Stimulated activated CD8-positive, alpha-beta memory T cell treated with anti-CD3 and anti-CD28 coated beads, Interleukin-4, amount 100 ng/mL, for 4 hours (primary cell): ENCODE data around the gene HRH3.

Experiments
- DNase-seq, 2 donors: peaks; one replicate each; pipeline ENCODE4 v3.0.0-alpha.2; 2020; ENCODE audit warnings: low read depth in 2 of 2, low spot score in 1 of 2

HRH3 gene

GRCh38 chr20:62201173-62202082 is 18.6 kb downstream of the HRH3 start:
- no peak for DNase-seq

DNA sequence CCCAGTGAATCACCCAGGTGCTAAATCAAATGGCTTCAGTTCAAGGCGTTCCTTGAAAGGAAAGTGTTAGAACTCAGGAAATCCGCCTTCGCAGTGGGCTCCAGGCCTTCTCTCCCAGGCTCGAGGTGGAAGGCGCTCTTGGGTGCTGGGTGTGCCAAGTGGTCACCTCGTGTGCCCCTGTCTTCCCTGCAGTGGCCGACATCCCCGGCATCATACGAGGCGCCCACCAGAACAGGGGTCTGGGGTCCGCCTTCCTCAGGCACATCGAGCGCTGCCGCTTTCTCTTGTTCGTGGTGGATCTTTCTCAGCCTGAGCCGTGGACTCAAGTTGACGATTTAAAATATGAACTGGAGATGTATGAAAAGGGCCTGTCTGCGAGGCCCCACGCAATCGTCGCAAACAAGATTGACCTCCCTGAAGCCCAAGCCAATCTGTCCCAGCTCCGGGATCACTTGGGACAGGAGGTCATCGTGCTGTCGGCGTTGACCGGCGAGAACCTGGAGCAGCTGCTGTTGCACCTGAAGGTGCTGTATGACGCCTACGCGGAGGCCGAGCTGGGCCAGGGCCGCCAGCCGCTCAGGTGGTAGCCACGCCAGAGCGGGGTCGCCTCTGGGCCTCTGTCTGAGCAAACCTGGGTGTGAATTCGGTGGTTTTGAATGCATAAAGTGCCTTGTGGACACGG is 19.4 kb downstream of the HRH3 start:
- DNase-seq = no peak

DNA sequence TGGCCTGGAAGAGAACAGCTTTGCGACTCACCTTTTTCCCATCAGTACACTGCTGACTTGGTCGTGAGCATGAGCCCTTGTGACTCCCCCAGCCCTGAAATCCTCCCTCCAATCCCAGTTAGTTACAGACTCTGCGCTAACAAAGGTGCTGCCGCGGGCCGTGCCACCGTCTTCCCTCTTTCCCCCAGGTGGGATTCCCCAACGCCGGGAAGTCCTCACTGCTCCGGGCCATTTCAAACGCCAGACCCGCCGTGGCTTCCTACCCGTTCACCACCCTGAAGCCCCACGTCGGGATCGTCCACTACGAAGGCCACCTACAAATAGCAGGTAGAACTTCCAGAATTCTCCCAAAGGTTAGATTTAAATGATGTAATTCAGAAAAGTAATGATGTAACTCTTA is 21.1 kb downstream of the HRH3 start:
- no peak for DNase-seq

GRCh38 chr20:62198496-62198895 is 21.6 kb downstream of the HRH3 start:
- DNase-seq = no peak

- no peak for DNase-seq
Measured at GRCh38 chr20:62197801-62198200, 22.3 kb downstream of the HRH3 start.

DNA sequence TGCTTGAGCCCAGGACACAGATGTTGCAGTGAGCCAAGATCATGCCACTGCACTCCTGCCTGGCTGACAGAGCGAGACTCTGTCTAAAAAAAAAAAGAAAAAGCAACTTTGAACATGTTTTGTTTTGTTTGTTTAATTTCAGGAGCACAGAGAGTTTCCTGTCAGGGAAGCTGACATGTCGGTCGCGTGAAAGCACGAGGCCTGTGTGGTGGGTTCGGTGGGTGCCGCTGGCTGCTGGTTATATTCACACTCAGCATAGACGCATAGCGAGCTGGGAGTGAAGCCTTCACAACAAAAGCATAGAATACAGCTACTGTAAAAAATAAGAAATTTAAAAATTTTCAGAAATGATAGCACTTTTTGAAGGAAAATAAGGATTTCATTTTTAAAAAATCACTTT is 22.8 kb downstream of the HRH3 start:
- DNase-seq = no peak

DNA sequence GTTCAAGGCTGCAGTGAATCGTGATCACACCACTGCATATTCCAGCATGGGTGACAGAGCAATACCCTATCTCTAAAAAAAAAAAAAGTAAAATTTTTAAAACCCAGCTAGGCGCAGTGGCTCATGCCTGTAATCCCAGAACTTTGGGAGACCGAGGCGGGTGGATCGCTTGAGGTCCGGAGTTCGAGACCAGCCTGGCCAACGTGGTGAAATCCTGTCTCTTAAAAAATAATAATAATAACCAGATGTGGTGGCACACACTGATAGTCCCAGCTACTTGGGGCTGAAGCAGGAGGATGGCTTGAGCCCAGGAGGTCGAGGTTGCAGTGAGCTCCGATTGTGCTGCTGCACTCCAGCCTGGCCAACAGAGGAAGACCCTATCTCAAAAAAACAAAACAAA is 23.8 kb downstream of the HRH3 start:
- DNase-seq = no peak

GRCh38 chr20:62195736-62196135 is 24.3 kb downstream of the HRH3 start:
- no peak for DNase-seq

- DNase-seq = no peak
Measured at GRCh38 chr20:62195075-62195405, 25.0 kb downstream of the HRH3 start.

- DNase-seq = no peak
Measured at GRCh38 chr20:62193079-62194025, 26.7 kb downstream of the HRH3 start.

DNA sequence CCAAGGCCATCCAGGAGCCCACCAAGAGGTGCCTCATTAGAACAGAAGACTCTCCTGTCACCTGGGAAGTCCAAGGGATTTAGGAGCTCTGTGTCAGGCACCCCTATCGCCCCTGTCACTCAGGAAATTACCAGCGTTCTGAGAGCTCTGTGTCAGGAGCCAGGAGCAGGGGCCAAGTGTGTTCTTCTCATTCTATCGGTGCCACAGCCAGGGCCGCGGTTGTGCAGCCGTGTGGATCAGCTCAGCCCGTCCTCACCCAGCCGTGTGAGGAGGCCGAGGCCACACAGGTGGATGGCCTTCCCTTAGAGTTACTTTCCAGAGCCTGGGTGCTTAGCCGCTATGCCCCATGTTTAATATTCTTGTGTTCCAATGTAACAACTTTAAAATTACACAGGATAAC is 27.4 kb downstream of the HRH3 start:
- DNase-seq = no peak

GRCh38 chr20:62191781-62192559 is 28.1 kb downstream of the HRH3 start:
- no peak for DNase-seq

DNA sequence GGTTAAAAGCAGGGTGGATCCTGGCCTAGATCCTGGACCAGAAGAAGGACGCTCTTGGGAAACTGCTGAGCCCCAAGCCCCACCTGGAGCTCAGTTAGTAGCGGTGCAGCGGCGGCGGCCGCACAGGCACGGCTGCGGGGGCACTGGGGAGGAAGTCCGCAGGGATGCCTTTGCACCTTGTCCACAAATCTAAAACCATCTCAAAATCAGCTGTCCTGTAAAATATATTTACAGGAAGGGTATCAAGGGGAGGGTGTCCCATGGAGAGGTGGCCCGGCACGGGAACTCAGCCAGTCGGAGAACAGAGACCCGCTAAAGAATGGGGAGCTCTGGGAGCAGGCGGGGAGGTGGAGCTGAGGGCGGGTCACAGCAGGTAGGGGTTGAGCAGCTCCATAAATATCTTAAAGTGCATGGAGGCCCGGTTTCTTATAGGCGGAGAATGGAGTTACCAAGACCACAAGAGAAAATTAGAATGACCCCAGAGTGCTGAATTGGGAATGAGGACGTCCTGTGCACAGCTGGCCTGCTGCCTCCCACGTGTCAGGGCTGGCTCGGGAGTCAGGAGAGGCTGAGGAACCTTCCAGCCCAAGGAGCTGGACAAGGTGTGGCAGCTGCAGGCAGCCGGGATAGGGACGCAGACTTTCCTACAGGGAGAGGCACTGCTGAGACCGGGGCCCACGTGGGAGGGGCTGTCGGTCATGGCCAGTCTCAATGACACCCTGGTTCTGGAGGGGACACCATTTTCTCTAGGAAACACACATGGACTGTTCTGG is 29.3 kb downstream of the HRH3 start:
- no peak for DNase-seq

GRCh38 chr20:62186887-62187866 is 32.9 kb downstream of the HRH3 start:
- DNase-seq = no peak

GRCh38 chr20:62186096-62186426 is 34.0 kb downstream of the HRH3 start:
- DNase-seq = no peak

DNA sequence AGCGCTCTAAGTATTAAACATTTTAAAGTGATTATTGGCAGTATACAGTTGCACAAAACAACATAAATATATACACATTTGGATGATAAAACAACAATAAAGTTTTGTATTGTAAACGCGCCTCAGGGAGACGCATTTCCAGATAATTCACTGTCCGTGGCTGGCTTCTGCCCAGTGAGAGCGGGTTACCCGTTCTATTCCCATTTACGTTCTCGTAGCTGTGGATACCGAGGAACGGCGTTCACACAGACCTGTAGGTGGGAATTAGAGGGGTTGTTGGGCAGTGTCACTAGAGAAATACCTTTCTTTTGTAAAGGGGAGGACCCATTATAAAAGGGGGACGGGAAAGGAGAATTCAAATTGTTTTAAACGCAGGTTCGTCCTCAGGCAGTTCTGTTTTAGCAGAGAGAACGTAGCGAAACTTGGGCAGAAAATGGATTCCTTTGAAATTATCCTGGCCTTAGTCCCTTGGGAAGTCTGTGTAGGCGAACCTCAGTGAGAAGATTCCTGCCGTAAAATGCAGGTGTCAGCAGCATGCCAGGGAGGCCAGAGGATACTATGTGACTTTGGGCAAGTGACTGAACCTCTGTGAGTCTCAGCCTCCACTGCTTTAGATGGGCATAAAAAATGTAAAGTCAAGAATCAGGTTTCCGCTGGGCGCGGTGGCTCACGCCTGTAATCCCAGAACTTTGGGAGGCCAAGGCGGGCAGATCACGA is 36.5 kb downstream of the HRH3 start:
- no peak for DNase-seq

DNA sequence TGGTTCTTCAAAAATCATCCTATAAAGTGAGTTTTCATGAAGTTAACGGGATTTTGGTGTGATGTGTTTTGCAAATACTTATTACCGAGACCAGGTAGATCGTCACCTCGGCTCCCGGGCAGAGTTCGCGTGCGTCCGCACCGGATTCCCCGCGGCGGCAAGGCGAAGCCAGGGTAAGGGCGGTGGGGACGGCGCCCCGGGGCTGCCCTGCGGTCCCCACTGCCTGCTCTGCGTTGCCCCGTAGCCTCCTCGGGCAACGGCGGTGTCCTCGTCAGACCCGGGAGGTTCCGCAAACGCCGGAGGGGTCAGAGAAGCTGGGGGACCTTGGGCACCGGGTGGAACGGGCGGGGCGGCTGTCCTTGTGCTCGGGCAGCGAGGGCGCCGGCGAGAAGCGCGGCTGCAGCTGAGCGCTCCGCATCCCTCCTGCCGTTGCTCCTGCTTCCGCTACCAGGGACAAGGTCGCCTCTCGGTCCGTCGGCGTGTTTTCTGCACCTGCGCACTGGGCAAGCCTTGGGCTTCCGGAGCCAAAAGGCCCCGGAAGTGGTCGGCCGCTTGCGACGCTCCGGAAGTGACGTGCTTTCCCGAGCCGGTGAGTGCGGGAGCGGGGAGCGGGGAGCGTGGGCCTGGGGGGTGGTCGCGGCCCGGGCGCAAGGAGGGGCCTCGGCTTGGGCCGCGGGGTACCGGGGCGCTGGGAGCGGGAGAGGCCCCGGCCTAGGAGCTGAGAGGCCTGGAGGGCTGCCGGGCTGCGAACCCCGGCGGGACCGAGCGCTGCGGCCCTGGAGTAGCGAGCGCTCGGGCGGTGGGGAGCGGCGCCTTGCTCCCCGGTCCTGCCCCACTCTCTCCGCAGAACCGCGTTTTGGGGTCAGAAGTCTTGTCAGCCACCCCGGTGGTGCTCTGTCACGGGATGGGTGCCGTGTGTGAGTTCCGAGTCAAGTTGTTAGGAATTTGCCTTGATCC is 37.3 kb downstream of the HRH3 start, which contains the start of gene MTG2:
MTG2 (plus strand) TSS at position 560 of the 957 bp plus-strand sequence. CDS start 10,393 bp downstream, outside the sequence.
- DNase-seq = peak; percentile 82 to 89
